ENCODE measurements around the gene ME1. TPM values are rescaled to one million over a fixed set of nuclear protein-coding genes. Genes with fewer than 3 reads are reported as not detected.

ME1 gene
- total RNA-seq, 1 donor from 2014 or later, result 14.7 TPM

DNA sequence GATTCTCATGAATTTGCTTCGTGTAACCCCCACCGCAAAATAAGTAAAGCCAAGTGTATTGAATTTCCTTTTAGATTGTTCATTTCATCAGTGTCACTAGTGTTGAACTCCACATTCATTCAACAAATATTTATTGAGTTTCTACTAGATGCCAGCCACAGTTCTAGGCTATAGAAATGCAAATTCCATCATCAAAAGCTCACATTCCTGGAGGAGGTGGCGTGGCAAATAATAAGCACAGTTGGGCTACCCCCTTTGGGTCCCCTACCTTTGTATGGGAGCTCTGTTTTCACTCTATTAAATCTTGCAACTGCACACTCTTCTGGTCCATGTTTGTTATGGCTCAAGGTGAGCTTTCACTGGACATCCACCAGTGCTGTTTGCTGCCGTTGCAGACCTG is 12.7 kb upstream of the ME1 start:
- intact Hi-C loops (cut with DNase I), result no loop called here
- H3K4me1 ChIP-seq, result no peaks in the 10 kb centered on the region
- TF ChIP-seq, protein P1, sequence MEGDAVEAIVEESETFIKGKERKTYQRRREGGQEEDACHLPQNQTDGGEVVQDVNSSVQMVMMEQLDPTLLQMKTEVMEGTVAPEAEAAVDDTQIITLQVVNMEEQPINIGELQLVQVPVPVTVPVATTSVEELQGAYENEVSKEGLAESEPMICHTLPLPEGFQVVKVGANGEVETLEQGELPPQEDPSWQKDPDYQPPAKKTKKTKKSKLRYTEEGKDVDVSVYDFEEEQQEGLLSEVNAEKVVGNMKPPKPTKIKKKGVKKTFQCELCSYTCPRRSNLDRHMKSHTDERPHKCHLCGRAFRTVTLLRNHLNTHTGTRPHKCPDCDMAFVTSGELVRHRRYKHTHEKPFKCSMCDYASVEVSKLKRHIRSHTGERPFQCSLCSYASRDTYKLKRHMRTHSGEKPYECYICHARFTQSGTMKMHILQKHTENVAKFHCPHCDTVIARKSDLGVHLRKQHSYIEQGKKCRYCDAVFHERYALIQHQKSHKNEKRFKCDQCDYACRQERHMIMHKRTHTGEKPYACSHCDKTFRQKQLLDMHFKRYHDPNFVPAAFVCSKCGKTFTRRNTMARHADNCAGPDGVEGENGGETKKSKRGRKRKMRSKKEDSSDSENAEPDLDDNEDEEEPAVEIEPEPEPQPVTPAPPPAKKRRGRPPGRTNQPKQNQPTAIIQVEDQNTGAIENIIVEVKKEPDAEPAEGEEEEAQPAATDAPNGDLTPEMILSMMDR (IDR thresholded peaks at IDR 0.05), result no peak
- no peaks in the 10 kb centered on the region for H3K36me3 ChIP-seq
- no peaks in the 10 kb centered on the region for H3K27me3 ChIP-seq
- ATAC-seq, result no peak
- no peaks in the 10 kb centered on the region for H3K9me3 ChIP-seq
- H3K4me3 ChIP-seq, result no peak overlapping the region
- no peak overlapping the region for H3K27ac ChIP-seq
- no peak for DNase-seq

GRCh38 chr6:83442752-83443151 is 11.9 kb upstream of the ME1 start:
- no peak overlapping the region for H3K27ac ChIP-seq
- TF ChIP-seq, protein P1 (IDR thresholded peaks at IDR 0.05), result no peak
- peak; percentile 33 for ATAC-seq
- intact Hi-C loops (cut with DNase I), result no loop called here
- no peaks in the 10 kb centered on the region for H3K36me3 ChIP-seq
- H3K4me1 ChIP-seq, result no peaks in the 10 kb centered on the region
- H3K9me3 ChIP-seq, result no peaks in the 10 kb centered on the region
- no peaks in the 10 kb centered on the region for H3K27me3 ChIP-seq
- no peak overlapping the region for H3K4me3 ChIP-seq
- no peak for DNase-seq

DNA sequence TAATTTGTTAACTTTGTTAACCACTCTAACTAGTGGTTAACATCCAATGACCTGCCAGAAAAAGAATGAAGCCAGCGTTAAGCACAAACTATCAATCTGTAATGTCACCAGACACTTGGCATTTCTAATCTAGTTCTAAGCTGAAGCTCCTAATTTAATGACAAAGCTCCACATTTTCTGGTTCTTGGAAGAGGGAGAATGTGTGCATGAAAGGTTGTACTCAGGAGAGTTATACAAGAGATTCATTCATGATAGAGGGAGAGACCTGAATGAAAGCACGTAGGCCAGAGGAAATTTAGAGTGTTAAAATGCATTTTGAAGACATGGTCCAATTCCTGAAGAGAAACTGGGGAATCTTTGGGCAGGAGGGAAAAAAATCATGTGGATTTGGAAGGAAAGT is 8.3 kb upstream of the ME1 start:
- no peaks in the 10 kb centered on the region for H3K36me3 ChIP-seq
- no peaks in the 10 kb centered on the region for H3K4me1 ChIP-seq
- DNase-seq, result no peak
- ATAC-seq, result no peak
- no peak overlapping the region for H3K4me3 ChIP-seq
- no peak overlapping the region for H3K27ac ChIP-seq
- no peaks in the 10 kb centered on the region for H3K27me3 ChIP-seq
- no peaks in the 10 kb centered on the region for H3K9me3 ChIP-seq
- TF ChIP-seq, protein P1 (IDR thresholded peaks at IDR 0.05), result no peak
- intact Hi-C loops (cut with DNase I), result no loop called here

GRCh38 chr6:83436674-83437073 is 5.8 kb upstream of the ME1 start:
- no peak for DNase-seq
- H3K4me3 ChIP-seq, result no peak overlapping the region
- H3K27me3 ChIP-seq, result no peaks in the 10 kb centered on the region
- ATAC-seq, result no peak
- no peaks in the 10 kb centered on the region for H3K4me1 ChIP-seq
- H3K27ac ChIP-seq, result no peak overlapping the region
- intact Hi-C loops (cut with DNase I), result no loop called here
- TF ChIP-seq, protein P1 (IDR thresholded peaks at IDR 0.05), result no peak
- H3K36me3 ChIP-seq, result no peaks in the 10 kb centered on the region
- H3K9me3 ChIP-seq, result no peaks in the 10 kb centered on the region

GRCh38 chr6:83433177-83433576 is 2.3 kb upstream of the ME1 start:
- Histone ChIP-seq H3K27me3 (no peaks in the 10 kb centered on the region), H3K9me3 (no peaks in the 10 kb centered on the region), H3K4me1 (no peaks in the 10 kb centered on the region), H3K4me3 (no peak overlapping the region), H3K36me3 (no peaks in the 10 kb centered on the region), H3K27ac (no peak overlapping the region)
- DNase-seq, result no peak
- no peak for ATAC-seq
- TF ChIP-seq, protein P1 (IDR thresholded peaks at IDR 0.05), result no peak
- intact Hi-C loops (cut with DNase I), result no loop called here

DNA sequence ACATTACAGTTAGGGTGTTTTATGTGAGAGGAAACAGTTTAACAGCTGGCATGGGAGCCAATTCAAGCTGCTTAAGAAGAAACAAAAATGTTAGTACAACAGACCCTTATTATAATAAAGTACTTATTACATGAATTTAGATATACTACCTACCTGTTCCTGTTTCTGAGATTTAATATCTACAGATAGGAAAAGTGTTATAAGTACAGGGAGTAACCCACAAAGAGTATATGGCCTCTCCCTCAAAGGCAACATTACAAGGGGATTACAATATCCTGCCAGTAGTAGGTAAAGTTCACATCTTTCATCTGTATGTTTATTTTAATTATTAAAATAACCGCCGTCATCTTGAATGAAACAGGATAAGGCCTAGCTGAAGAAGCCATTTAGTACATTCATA is 1.8 kb upstream of the ME1 start:
- Histone ChIP-seq H3K27me3 (no peaks in the 10 kb centered on the region), H3K4me3 (no peak overlapping the region), H3K27ac (no peak overlapping the region), H3K4me1 (no peaks in the 10 kb centered on the region), H3K9me3 (no peaks in the 10 kb centered on the region), H3K36me3 (no peaks in the 10 kb centered on the region)
- no peak for DNase-seq
- intact Hi-C loops (cut with DNase I), result no loop called here
- TF ChIP-seq, protein P1 (IDR thresholded peaks at IDR 0.05), result no peak
- ATAC-seq, result no peak
